Ammon's horn (tissue), 1 donor: ENCODE data around the gene BSPRY.
"Not testable (repeated sequence)": the region's sequence is repeated elsewhere in the genome, so short reads cannot be mapped to it uniquely, and the experiment has no call there.

ENCODE experiments used
- DNase-seq: peaks from one replicate; pipeline ENCODE4 v3.0.0-alpha.2; 2016; ENCODE audit warnings: low spot score

The BSPRY gene

GRCh38 chr9:113341712-113342410, 7.5 kb upstream of the BSPRY start:
- no peak for DNase-seq

- DNase-seq, result peak; percentile 87
Observed at GRCh38 chr9:113343732-113344231, 5.6 kb upstream of the BSPRY start.

- DNase-seq, result peak; percentile 43
Observed at GRCh38 chr9:113345190-113345589, 4.2 kb upstream of the BSPRY start.

- DNase-seq, result no peak
Observed at GRCh38 chr9:113345671-113346070, 3.7 kb upstream of the BSPRY start.

GRCh38 chr9:113348437-113348836, 904 bp upstream of the BSPRY start:
- DNase-seq, result no peak

- no peak for DNase-seq
Observed at GRCh38 chr9:113349066-113349444, 286 bp upstream of the BSPRY start.

GRCh38 chr9:113350107-113350661, 843 bp downstream of the BSPRY start:
- DNase-seq, result no peak

- no peak for DNase-seq
Observed at GRCh38 chr9:113350937-113351336, 1.6 kb downstream of the BSPRY start.

- no peak for DNase-seq
Observed at GRCh38 chr9:113352006-113352405, 2.7 kb downstream of the BSPRY start.

- DNase-seq, result no peak
Observed at GRCh38 chr9:113352411-113352810, 3.1 kb downstream of the BSPRY start.

- DNase-seq, result no peak
Observed at GRCh38 chr9:113355040-113355596, 5.8 kb downstream of the BSPRY start.

- no peak for DNase-seq
Observed at GRCh38 chr9:113356686-113357292, 7.4 kb downstream of the BSPRY start.

- DNase-seq, result no peak
Observed at GRCh38 chr9:113359385-113359784, 10.0 kb downstream of the BSPRY start.

- no peak for DNase-seq
Observed at GRCh38 chr9:113360242-113360842, 11.0 kb downstream of the BSPRY start.

- DNase-seq, result peak; percentile 52
Observed at GRCh38 chr9:113361304-113362018, 12.1 kb downstream of the BSPRY start.

GRCh38 chr9:113363336-113363735, 14.0 kb downstream of the BSPRY start:
- no peak for DNase-seq

GRCh38 chr9:113364951-113365350, 15.6 kb downstream of the BSPRY start:
- no peak for DNase-seq

GRCh38 chr9:113365652-113366051, 16.3 kb downstream of the BSPRY start:
- DNase-seq, result not testable (repeated sequence)

GRCh38 chr9:113368348-113368981, 19.1 kb downstream of the BSPRY start:
- DNase-seq, result no peak

- DNase-seq, result no peak
Observed at GRCh38 chr9:113368982-113369854, 19.9 kb downstream of the BSPRY start.

- DNase-seq, result no peak
Observed at GRCh38 chr9:113369855-113370140, 20.5 kb downstream of the BSPRY start.
